ENCODE results near the gene S100PBP. TPM values are rescaled to one million over a fixed set of nuclear protein-coding genes. Genes with fewer than 3 reads are reported as not detected.
A peak's percentile ranks its signal among the peaks of the same experiment; 100 is the strongest.

Gene S100PBP
- total and polyA plus RNA-seq, 9 of the 15 experiments (the other 6 are each of a cell fraction or from before 2014, with no cell fraction given): 22.9 to 60.2 (median 32.9) TPM

GRCh38 chr1:32813941-32814739, 3.3 kb upstream of the S100PBP start (continued):
- TF ChIP-seq SIRT6 (IDR thresholded peaks at IDR 0.05; ENCODE audit: low read depth, low read length) (no peak), ZNF12 (CRISPR knock-in tag; IDR thresholded peaks at IDR 0.05) (no peak), CBFA2T2 (conservative IDR thresholded peaks at IDR 0.05) (no peak), ZFP91 (CRISPR knock-in tag; IDR thresholded peaks at IDR 0.05) (no peak), PRPF4 (IDR thresholded peaks at IDR 0.05; ENCODE audit: insufficient read depth, low read depth, low read length, poor library complexity, severe bottlenecking) (no peak), NR2C2 (CRISPR knock-in tag; IDR thresholded peaks at IDR 0.05) (no peak), NR2C2 (tag; IDR thresholded peaks at IDR 0.05) (peak; percentile 94), LARP7 (IDR thresholded peaks at IDR 0.05) (0 out of 2 replicates have a peak, but pooled peaks have one; percentile 13), ARID2 (IDR thresholded peaks at IDR 0.05) (peak; percentile 65; the same call in 1 of the 2 replicates), SUPT5H (IDR thresholded peaks at IDR 0.05) (peak; percentile 60), DPF2 (IDR thresholded peaks at IDR 0.05) (peak; percentile 87), OTX1 (CRISPR knock-in tag; IDR thresholded peaks at IDR 0.05) (peak; percentile 89)

All from K562 (cell line).